Middle frontal gyrus (tissue), 1 donor: Measurements from ENCODE around the gene ITGB1BP2.
"Not testable (repeated sequence)": the region's sequence is repeated elsewhere in the genome, so short reads cannot be mapped to it uniquely, and the experiment has no call there.

Experiments used
- DNase-seq: peaks from one replicate; pipeline ENCODE4 v3.0.0-alpha.2; 2015; ENCODE audit warnings: low spot score; ENCODE audit errors: extremely low spot score

ITGB1BP2 gene

DNA sequence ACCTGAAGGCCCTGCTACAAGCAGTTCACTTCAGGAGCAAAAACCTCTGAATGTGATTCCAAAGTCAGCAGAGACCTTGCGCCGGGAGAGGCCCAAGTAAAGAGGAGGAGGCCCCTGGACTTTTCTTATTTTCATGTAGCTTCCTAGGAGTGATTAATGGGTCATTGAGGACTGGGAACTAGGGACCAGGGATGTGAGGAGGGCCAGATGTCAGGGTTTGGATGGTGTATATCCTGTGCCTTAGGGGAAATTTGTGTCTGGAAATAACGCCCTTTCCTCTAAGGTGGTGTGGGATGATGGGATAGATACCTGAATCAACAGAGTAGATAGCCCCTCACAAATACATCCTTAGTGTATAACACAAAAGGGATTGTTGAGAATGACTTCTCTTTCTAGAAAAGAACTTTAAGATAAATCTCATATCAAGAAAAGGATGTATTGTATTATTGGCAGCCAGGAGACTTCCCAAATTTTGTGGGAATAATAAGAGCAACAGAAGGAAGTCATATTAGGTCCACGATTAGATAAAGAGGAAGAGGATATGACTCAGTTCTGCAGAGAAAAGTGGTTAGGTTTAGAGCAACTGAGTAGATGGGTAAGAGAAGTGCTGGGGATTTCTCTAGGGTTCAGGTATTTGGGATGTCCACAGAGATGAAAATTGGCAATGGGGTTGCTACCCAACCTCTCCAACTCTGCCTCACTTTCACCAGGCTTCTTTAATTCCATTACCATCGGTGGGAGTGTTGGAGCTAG, 1.1 kb downstream of the ITGB1BP2 start:
- no peak for DNase-seq

DNA sequence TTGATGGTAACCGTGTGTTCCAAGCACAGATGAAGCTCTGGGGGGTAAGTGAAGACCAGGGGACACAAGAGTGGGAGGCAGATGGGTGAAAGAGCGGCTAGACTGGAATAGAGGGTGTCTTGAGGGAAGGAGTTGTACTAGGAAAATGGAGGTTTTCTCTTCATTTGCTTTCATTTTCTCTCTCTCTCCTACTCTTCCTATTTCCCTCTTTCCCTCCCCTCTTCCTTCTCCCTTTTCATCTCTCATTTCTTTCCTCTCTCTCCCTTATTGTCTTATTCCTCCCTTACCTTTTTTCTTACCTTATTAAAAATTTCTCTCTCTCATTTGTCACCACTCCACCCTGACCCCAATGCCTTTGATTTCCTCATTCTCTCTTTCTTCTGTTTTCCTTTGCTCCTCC, 3.0 kb downstream of the ITGB1BP2 start:
- no peak for DNase-seq

DNA sequence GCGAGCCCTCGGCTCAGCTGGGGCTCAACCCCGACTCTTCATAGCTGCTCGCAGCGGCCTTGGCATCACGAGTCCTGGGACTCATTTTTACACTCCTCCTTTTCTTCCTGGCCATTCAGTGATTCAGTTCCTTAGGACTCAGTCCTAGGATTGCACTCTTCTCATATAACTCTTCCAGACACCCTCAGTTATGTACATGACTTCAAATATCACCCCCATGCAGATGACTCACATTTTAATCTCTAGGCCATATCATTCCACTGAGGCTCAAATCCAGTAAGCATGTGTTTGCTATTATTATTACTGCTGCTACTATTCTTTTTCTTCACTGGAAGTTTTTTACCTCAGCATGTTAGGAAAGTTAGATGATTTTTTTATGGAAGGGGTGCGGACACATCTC, 14.4 kb downstream of the ITGB1BP2 start:
- DNase-seq = no peak

DNA sequence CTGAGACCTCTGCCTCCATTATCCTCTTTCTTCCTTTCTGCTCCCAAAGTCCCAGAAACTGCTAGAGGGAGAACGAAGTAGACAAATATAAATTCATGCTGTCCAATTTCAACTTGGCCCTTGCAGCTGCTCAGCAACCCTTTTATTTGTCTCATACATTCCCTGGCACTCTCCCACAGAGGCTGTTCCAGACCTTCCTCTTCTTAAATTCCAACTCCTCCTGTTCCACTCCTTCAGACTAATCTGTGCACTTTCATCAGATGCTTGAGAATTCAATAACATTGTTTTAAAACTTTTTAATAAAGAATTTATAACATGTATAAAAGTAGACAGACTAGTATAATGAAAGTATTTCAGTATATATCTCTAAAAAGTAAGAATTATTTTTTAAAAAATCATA, 15.4 kb downstream of the ITGB1BP2 start:
- DNase-seq = not testable (repeated sequence)

DNA sequence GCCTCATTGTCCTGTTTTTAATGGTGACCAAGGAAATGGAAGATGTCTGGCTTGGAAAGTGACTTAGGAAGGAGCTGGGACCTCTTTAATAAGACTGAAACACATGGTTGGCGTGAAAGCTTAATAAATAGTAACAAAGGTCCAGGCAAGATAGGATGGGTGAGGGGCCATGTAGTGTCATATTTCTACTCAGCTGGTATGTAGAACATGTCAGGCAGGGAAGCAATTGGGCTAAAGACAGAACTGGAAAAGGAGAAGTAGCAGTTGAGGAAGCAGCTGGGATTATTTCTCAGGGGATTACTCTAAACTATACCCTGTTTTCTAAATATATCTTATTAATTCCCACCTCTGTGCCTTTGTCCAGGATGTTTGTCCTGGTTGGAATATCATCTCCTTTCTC, 18.6 kb downstream of the ITGB1BP2 start:
- DNase-seq = no peak

DNA sequence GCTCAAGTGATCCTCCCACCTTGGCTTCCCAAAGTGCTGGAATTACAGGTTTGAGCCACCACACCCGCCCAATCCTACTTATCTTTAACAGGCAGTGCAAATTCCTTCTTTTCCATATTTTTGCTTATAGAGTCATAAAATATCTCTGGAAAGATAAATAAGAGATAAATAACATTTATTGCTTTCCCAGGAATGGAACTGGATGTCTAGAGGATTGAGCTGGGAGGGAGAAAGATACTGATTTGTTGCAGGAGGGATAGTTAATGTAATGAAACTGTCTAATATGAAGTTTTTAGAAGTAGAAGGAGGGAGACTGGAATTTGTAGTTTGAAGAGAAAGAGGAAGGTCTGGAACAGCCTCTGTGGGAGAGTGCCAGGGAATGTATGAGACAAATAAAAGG, 20.2 kb downstream of the ITGB1BP2 start:
- DNase-seq = no peak

DNA sequence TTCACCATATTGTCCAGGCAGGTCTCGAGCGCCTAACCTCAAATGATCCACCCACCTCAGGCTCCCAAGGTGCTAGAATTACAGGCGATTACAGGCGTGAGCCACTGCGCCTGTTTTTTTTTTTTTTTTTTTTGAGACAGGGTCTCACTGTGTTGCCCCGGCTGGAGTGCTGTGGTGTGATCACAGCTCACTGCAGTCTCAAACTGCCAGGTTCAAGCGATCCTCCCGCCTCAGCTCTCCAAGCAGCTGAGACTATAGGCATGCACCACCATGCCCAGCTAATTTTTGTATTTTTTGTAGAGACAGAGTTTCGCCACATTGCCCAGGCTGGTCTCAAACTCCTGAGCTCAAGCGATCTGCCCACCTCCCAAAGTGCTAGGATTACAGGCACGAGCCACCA, 22.9 kb downstream of the ITGB1BP2 start:
- not testable (repeated sequence) for DNase-seq

DNA sequence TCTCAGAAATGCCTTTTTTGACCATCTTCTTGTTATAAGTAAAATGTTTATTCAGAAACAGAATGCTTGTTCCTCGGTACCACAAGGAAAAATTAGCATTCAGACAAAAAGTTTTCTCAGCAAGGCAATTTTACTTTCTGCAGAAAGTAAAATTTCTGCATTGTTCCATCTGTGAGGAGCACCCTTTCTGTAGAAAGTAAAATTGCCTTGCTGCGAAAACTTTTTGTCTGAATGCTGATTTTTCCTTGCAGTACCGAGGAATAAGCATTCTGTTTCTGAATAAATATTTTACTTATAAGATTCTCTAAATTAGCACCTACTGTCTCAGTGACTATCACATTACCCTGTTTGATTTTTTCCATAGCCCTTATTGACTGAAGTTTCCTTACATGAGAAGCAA, 24.8 kb downstream of the ITGB1BP2 start:
- no peak for DNase-seq

DNA sequence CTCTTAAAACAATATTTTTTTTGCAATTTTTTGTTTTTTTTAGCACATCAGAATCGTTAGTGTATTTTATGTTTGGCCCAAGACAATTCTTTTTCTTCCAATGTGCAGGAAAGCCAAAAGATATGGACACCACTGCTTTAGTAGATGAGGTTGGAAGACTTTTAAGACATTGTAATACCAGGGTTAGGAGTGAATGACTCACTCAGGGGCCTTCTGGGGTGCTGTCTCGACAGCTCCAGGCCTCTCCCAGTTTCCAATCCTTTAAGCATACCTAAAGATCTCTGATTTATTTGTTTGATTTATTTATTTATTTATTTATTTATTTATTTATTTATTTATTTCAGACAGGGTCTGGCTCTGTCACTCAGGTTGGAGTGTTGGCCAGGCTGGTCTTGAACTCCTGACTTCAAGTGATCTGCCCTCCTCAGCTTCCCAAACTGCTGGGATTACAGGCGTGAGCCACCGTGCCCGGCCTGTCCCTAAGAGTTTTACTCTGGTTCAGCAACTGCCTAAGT, 47.7 kb downstream of the ITGB1BP2 start:
- not testable (repeated sequence) for DNase-seq

DNA sequence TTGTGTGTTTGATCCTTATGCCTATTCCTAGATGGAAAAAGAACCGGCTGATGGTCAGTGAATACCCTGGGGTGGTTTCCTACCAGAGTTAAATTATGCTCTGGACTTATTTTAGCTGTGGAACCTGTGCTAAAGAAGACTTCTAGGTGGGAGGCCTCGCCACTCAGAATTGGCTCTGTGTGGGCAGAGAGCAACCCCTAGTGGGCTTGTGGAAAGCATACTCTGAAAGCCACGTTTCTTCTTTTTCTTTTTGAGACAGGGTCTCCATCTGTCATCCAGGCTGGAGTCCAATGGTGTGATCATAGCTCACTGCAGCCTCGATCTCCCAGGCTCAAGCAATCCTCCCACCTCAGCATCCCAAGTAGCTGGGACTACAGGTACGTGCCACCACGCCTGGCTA, 48.3 kb downstream of the ITGB1BP2 start:
- not testable (repeated sequence) for DNase-seq

DNA sequence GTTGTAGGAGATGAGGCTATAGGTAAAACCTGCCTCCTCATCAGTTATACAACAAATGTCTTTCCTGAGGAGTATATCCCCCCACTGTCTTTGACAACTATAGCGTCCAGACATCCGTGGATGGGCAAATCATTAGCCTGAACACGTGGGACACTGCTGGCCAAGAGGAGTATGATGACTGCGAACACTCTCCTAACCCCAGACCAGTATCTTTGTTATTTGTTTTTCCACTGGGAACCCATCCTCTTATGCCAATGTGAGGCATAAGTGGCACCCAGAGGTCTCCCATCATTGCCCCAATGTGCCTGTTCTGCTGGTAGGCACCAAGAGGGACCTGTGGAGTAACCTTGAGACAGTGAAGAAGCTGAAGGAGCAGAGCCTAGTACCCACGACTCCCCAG, 50.9 kb downstream of the ITGB1BP2 start:
- DNase-seq = not testable (repeated sequence)
